ENCODE measurements around the gene PARD3B. TPM values are rescaled to one million over a fixed set of nuclear protein-coding genes. Genes with fewer than 3 reads are reported as not detected.

The PARD3B gene
- total RNA-seq, 1 experiment from 2014 or later = 3.9 TPM

DNA sequence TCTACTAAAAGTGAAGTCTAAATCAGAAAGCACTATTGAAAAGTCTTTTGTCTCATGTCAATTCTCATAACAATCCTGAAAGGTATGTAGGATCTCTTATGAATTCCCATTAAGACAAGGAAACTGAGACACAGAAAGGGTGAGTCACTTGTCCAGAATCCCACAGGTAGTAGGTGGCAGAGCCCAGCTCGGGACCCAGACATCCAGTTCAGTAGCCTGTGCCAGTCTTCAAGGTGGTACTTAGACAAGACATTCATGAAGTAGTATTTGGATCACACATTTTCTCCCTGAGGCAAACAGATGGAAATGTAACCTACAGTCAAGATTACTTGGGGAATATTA is 14.8 kb upstream of the PARD3B start:
- POLR2A ChIA-PET (ENCODE audit: unreplicated experiment) = interaction anchor here (0.6 kb wide), 1 partner anchor 38 kb away, joined by 3 read pairs; no protein-coding TSS in a partner anchor
- no peaks in the 10 kb centered on the region for H3K9me3 ChIP-seq (ENCODE audit: low read length)
- no peak overlapping the region for H3K4me2 ChIP-seq (ENCODE audit: low read length)
- H3K4me1 ChIP-seq (ENCODE audit: insufficient read depth, low read length) = peaks cover 24% of the 10 kb centered on the region
- no peaks in the 10 kb centered on the region for H3F3A ChIP-seq (ENCODE audit: low read length, unreplicated experiment)
- no peak overlapping the region for H3K4me3 ChIP-seq (ENCODE audit: low read length)
- no peaks in the 10 kb centered on the region for H3K27me3 ChIP-seq (ENCODE audit: low read length)
- DNase-seq (no peak), ATAC-seq (no peak)
- H3K9me2 ChIP-seq (replicated peaks; ENCODE audit: low read length) = no peaks in the 10 kb centered on the region
- H4K20me1 ChIP-seq (ENCODE audit: low read length) = no peaks in the 10 kb centered on the region
- H3K9ac ChIP-seq (ENCODE audit: low read length) = no peak overlapping the region
- TF ChIP-seq EZH2phosphoT487 (IDR thresholded peaks at IDR 0.05; ENCODE audit: borderline replicate concordance, low read length) (no peak), CTCF (conservative IDR thresholded peaks at IDR 0.05; ENCODE audit: low read depth, low read length) (no peak), EZH2 (IDR thresholded peaks at IDR 0.05; ENCODE audit: low read length, unreplicated experiment) (no peak)
- no peak overlapping the region for H2AFZ ChIP-seq (ENCODE audit: low read length)
- CTCF ChIA-PET = no interaction called here
- no peaks in the 10 kb centered on the region for H3K36me3 ChIP-seq (ENCODE audit: low read depth, low read length)
- no peaks in the 10 kb centered on the region for H3K79me2 ChIP-seq (ENCODE audit: low read length)
- no TSS peak for BruUV-seq (replicated peaks)
- no peak overlapping the region for H3K27ac ChIP-seq (ENCODE audit: low read length)
- intact Hi-C loops (cut with micrococcal nuclease) = loop anchor here (5.0 to 10.0 kb wide), 2 partner anchors 203 to 314 kb away; no protein-coding TSS in a partner anchor

GRCh38 chr2:204533629-204534370 is 11.5 kb upstream of the PARD3B start:
- ATAC-seq = peak; percentile 95
- H3K79me2 ChIP-seq (ENCODE audit: low read length) = no peaks in the 10 kb centered on the region
- H3K27ac ChIP-seq (ENCODE audit: low read length) = peak overlapping the region; percentile 82
- peak overlapping the region; percentile 45; the same call in 1 of the 2 replicates for H2AFZ ChIP-seq (ENCODE audit: low read length)
- no peaks in the 10 kb centered on the region for H3K27me3 ChIP-seq (ENCODE audit: low read length)
- peak overlapping the region; percentile 38 for H3K9ac ChIP-seq (ENCODE audit: low read length)
- CTCF ChIA-PET = interaction anchor here (1.2 kb wide), 1 partner anchor 158 kb away, joined by 7 read pairs; no protein-coding TSS in a partner anchor
- H3K9me3 ChIP-seq (ENCODE audit: low read length) = no peaks in the 10 kb centered on the region
- H3K36me3 ChIP-seq (ENCODE audit: low read depth, low read length) = no peaks in the 10 kb centered on the region
- intact Hi-C loops (cut with micrococcal nuclease) = loop anchor here (1.0 to 10.0 kb wide), 8 partner anchors 12 to 311 kb away; partner anchors contain the start of gene PARD3B
- peak; percentile 95 for DNase-seq
- peaks cover 31% of the 10 kb centered on the region for H3K4me1 ChIP-seq (ENCODE audit: insufficient read depth, low read length)
- no TSS peak for BruUV-seq (replicated peaks)
- peak overlapping the region; percentile 31; the same call in 1 of the 2 replicates for H3K4me3 ChIP-seq (ENCODE audit: low read length)
- no peak for TF ChIP-seq EZH2 (IDR thresholded peaks at IDR 0.05; ENCODE audit: low read length, unreplicated experiment)
- no peak for TF ChIP-seq EZH2phosphoT487 (IDR thresholded peaks at IDR 0.05; ENCODE audit: borderline replicate concordance, low read length)
- TF ChIP-seq CTCF (conservative IDR thresholded peaks at IDR 0.05; ENCODE audit: low read depth, low read length) = no peak
- POLR2A ChIA-PET (ENCODE audit: unreplicated experiment) = interaction anchor here (0.6 to 1.7 kb wide), 3 partner anchors 11 to 210 kb away, joined by 4 to 5 read pairs (median 4); partner anchors contain the start of gene PARD3B
- peak overlapping the region; percentile 73 for H3K4me2 ChIP-seq (ENCODE audit: low read length)
- H4K20me1 ChIP-seq (ENCODE audit: low read length) = no peaks in the 10 kb centered on the region
- H3F3A ChIP-seq (ENCODE audit: low read length, unreplicated experiment) = no peaks in the 10 kb centered on the region
- H3K9me2 ChIP-seq (replicated peaks; ENCODE audit: low read length) = no peaks in the 10 kb centered on the region

DNA sequence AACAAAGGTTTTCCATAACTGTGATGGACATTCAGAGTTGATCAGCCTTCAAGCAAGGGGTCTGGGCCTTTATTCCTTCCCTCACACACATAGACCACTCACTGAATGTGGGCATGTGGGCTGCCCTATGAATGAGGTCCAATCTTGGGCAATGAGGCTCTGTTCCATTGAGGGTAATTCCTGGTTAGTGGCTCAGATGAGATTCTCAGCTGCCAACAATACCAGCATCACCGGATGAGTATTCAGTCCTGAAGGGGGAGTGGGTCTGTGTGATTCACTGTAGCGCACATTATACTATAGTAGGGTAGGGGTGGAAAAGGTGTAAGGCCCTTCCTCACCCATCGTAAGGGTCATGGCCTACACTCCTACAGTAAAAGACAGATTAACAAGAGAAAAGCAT is 9.9 kb upstream of the PARD3B start:
- BruUV-seq (replicated peaks) = no TSS peak
- POLR2A ChIA-PET (ENCODE audit: unreplicated experiment) = no interaction called here
- no peak overlapping the region for H3K4me2 ChIP-seq (ENCODE audit: low read length)
- CTCF ChIA-PET = no interaction called here
- H3K27ac ChIP-seq (ENCODE audit: low read length) = no peak overlapping the region
- H3K9me2 ChIP-seq (replicated peaks; ENCODE audit: low read length) = no peaks in the 10 kb centered on the region
- no peak overlapping the region for H2AFZ ChIP-seq (ENCODE audit: low read length)
- H3F3A ChIP-seq (ENCODE audit: low read length, unreplicated experiment) = no peaks in the 10 kb centered on the region
- DNase-seq = no peak
- H4K20me1 ChIP-seq (ENCODE audit: low read length) = no peaks in the 10 kb centered on the region
- no peak for ATAC-seq
- intact Hi-C loops (cut with micrococcal nuclease) = loop anchor here (10.0 kb wide), 1 partner anchor 309 kb away; no protein-coding TSS in a partner anchor
- H3K4me3 ChIP-seq (ENCODE audit: low read length) = no peak overlapping the region
- H3K9ac ChIP-seq (ENCODE audit: low read length) = no peak overlapping the region
- H3K9me3 ChIP-seq (ENCODE audit: low read length) = no peaks in the 10 kb centered on the region
- H3K79me2 ChIP-seq (ENCODE audit: low read length) = no peaks in the 10 kb centered on the region
- TF ChIP-seq EZH2 (IDR thresholded peaks at IDR 0.05; ENCODE audit: low read length, unreplicated experiment) = no peak
- no peak for TF ChIP-seq EZH2phosphoT487 (IDR thresholded peaks at IDR 0.05; ENCODE audit: borderline replicate concordance, low read length)
- TF ChIP-seq CTCF (conservative IDR thresholded peaks at IDR 0.05; ENCODE audit: low read depth, low read length) = no peak
- H3K4me1 ChIP-seq (ENCODE audit: insufficient read depth, low read length) = peaks cover 31% of the 10 kb centered on the region
- H3K36me3 ChIP-seq (ENCODE audit: low read depth, low read length) = no peaks in the 10 kb centered on the region
- H3K27me3 ChIP-seq (ENCODE audit: low read length) = no peaks in the 10 kb centered on the region

Measured in PC-3 (cell line).